HS-5 (cell line): ENCODE measurements around the gene SLC12A8.
A peak's percentile ranks its signal among the peaks of the same experiment; 100 is the strongest.

ENCODE experiments used
- DNase-seq: peaks from one replicate; pipeline ENCODE4 v3.0.0-alpha.2; 2012; ENCODE audit warnings: low read depth

Gene SLC12A8

DNA sequence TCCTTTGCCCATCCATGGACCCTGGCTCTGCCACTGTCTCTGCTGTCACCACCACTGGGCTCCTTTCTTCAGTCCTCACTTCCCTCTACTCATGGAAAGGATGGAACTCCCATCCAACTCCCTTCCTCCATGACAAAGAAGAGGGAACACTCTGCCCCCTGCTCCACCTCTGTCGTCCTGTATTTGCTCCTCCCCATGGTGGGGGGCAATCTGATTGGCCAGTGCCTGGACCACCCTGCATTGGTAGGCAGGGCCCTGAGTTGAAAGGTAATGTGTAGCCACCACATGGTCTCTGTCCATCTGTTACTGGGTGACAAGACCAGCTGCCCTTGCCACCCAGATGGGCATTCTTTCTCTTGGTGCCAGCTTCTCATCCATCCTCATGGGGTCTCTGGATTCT, 136.1 kb downstream of the SLC12A8 start:
- no peak for DNase-seq

DNA sequence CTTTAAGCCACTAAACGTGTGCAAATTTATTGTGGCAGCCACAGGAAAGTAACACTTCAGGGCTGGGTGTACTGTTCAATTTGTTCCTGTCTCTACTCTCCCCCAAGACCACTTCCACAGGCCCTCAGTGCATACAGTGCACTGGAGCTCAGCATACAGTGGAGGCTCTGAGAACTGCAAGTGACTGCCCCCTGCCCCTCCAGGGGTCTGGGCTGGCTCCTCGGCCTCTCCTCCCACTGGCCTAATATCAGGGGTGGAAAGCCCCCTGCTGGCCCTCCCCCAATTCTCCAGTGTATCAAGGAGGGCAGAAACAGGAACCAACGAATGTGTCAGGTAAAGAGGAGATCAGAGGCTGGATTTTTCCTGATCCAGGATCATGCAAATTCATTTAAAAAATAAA, 136.8 kb downstream of the SLC12A8 start:
- DNase-seq, result no peak

DNA sequence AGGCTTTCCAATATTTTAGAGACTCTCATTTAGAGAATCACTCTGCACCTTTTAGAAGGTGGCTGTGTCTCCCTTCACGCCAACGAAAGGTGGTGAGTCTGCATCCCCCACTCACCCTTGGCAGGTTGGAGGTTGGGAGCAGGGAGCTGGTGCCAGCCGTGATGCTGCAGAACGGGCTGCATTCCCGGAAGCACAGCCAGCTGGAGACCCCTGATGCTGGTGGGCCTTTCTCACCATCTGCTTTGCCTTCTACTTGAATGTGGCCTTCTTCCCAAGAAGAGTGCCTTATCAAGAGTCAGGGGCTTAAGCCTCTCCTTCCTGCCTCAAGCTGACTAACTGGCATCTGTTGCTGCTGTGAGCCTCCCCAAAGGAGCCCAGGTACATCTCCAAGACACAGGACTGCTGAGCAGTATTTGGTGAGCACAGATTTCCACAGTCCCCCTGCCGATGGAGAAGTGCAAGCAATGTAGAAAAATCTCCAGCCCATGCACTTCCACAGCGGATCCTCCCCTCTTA, 139.1 kb downstream of the SLC12A8 start:
- no peak for DNase-seq

DNA sequence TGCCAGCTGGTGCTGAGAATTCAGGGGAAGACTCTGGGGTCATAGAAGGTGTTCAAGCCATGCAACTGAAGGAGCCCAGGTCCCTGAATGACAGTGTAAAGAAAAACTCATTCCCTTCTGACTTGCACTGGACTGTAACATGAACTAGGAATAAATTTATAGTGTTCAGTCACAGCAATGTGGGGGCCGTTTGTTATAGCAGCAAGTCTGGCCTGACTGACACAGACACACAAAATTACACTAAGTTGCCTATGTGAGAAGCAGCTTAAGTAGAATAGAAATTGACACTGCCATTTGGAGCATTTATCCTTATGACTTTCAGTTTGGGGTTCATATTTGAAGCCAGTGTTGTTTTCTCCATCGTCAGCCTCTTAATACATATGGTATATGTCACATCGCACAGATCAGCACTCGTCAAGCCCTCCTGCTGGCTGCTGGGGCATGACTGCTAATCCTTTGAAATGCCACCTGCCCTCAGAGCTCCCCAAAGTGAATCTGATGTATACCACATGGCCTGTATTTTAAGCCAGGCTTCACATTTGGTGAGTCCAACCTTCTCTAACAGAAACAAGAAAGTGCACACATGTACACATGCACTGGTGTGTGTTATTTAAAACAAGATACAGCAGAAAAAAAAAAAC, 139.7 kb downstream of the SLC12A8 start:
- no peak for DNase-seq

DNA sequence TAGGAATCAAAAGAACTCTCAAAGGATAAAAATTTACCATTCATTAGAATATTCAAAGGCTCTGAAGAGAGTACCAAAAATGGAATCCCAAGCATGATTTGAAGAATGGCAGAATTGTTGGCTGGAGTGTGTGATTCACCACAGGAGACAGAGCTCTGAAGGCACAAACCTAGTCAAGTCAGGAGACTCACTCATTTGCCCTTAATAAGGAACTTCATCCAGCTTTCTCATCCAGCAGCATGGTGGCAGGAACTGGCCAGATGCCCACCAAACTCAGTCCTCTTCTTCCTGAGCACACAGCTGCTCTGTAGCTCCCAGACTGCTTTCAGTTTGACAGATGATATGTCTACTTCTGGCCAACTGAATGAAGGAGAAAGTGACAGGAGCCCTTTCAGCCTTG, 140.2 kb downstream of the SLC12A8 start:
- DNase-seq, result no peak

DNA sequence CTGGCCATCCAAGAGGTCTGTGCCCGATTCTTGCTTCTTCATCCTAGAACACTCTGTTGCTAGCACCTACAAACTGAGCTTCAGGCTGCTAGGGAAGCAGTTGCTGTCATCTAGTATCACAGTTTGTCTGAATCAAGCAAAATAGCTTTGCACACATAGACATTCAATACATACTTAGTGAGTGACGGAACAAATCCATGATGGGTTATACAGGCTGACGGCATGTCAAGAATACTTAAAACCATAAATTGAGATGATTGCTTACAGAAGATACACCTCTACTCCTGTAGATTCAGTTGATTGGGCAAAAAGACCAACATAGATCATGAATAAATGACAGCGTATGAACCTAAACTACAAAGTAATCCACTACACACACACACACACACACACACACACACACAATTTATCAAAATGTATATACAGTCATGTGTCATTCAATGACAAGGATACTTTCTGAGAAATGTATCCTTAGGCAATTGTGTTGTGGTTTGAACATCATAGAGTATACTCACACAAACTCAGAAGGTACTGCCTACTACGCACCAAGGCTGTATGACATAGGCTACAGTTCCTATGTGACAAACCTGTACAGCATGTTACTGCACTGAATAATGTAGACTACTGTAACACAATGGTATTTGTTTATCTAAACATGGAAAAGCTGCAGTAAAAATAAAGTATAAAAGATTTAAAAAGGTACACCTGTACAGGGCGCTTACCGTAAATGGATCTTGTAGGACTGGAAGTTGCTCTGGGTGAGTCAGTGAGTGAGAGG, 142.4 kb downstream of the SLC12A8 start:
- DNase-seq, result no peak

DNA sequence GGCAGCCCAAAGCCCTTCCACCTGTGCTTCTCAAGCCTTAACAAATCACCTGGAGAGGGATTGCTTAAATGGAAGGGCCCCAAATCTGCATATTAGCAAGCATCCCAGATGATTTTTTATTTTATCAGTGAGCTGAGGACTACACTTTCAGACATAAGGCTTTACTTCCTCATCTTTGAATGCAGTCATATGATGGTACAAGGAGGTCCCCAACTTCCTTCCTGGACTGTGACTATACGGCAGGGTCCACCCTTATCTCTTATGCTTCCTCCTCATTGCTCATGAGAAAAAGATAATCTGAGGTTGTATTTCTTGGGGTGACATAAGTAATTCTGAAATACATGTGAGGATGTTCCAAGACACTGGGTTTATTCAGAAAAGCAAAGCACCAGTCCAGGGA, 143.1 kb downstream of the SLC12A8 start:
- DNase-seq, result no peak

DNA sequence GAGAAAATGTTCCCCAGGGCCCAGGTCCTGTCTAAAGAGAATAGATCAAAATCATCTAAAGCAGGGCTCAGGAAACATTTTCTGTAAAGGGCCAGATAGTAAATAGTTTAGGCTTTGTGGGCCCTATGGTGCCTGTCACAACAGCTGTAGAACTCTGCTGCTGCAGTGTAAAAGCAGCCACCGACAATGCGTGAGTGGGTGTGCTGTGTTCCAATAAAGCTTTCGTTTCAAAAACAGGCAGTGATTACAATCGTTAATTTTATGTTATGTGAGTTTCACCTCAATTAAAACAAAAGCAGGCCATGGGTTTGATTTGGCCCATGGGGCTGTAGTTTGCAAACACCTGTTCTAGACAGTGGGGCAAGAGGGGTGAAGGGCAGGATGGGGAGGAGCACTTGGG, 144.3 kb downstream of the SLC12A8 start:
- no peak for DNase-seq

DNA sequence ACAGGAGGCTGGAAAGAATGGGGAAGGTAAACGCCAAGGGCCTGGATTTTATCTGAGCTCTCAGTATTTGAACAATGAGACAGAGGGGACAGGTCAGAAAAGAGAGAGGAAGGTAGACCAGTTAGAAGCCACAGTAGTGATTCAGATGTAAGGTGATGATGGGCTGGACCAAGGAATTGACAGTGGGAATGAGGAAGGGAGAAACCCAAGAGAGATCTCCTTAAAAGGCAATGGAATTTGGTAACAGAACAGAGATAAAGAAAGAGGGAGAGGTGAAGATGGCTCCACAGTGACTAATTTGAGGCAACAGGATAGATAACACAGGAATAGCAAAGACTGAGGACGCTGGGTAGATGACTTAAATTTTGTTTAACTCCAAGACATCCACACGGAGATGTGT, 145.3 kb downstream of the SLC12A8 start:
- no peak for DNase-seq

DNA sequence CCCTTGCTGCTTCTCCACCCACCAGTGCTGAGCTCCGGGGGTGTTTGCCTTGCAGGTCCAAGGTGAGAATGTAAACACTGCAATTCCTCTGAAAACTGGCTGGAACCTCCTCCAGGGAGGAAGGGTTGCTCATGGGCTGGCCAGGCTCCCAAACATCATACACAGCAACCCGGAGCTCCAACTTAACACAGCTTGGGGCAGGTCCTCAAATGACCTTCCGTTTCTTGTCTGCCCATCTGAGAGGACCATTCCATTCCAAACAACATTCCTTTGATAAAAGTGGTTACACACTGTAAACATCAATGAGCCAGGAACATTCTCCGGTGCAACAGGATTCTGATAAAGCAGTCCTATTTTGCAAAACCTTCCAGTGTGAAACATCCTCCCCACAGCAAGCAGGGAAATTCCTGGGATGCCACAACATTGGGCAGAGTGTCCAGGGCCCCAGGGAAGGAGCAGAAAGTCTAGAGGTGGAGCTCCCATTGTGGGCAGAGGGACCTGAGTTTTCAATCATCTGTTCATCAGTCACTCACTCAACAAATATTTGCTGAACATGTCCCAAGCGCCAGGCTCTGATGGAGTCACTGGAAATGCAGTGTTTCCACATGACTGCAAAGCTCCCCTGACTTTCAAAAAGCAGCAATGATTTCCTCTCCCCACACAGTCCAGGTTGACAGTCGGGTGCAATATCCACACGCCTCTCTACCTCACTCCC, 149.5 kb downstream of the SLC12A8 start:
- DNase-seq, result peak; percentile 98

DNA sequence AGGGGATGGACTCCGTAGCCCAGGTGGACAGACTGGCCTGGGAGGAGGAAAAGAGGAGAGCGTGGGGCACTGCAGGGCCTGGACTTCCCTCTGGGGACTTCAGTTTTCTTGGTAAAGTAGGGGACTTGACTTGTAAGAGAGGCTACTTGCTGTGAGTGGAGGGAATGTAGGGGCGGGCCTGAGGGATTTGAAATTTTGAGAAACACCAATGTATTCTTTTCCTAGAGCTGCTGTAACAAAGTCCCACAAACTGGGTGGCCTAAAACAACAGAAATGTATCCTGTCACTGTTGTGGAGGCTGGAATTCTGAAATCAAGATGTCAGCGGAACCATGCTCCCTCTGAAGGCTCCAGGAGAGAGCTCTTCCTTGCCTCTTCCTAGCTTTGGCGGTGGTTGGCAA, 150.9 kb downstream of the SLC12A8 start:
- no peak for DNase-seq

DNA sequence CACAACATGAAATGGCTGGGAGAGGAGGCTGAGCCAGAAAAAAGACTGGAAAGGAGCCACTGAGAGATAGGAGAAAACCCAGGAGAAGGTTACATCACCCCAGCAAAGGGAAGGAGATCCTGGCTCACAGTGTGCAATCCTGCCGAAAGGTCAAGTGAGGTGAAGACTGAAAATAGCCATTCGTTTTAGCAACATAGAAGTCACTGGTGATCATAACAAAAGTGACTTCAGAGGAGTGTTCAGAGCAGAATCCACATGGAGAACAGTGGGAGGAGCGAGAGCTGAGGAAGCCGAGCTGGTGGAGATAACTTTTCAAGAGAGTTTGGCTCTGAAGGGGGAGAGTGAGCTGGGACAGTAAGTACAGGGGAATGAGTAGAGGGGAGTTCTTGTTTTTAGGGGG, 151.4 kb downstream of the SLC12A8 start:
- no peak for DNase-seq

DNA sequence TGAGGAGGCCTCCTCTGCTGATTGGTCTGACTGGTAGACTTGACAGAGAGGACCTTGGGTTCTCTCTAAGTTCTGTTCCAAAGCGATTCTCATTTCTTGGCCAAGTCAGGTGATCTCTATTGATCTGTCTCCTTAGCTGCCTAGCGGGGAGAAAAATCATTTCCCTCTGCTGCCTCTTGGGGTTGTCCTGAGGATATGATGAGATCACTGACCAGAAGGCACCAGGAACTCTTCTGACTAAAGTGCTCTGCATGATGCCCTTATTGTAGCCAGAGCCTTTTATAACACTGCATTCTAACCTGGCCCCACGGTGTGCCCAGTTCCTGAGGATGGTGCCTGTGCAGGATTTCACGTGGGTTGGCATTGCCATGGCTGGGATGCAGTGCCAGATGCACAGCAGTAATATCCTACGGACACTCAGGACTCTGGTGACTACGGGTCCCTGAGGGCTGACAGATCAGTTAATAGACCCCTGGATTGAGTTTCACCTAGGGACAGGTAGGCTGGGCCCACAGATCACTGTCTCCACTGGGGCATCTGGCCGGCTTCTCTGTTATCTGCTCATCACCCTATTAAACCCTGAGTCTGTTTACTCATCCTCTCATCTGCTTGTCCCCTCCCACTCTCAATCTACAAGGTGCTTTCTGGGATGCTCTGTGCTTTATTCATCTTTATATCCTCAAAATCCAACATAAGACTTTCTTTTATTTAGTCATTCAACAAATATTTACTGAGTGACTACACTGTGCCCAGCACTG, 152.9 kb downstream of the SLC12A8 start:
- no peak for DNase-seq

DNA sequence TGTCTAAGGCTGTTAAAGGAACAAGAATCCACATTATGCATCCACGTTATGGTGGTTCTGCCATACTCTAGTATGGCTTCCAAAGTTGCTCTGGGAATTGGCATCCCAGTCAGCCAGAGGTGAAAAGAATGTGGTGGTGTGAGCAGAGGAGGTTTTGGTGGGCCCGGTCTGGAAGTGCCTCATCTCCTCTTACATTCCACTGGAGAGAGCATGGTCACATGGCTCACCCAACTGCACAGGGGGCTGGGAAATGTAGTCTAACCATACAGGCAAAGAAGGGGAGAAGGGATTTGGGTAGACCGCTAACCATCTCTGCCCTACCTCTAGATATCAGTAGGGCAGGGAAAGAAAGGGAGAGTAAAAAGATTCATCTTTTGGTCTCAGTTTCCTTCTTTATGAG, 153.6 kb downstream of the SLC12A8 start:
- DNase-seq, result no peak

DNA sequence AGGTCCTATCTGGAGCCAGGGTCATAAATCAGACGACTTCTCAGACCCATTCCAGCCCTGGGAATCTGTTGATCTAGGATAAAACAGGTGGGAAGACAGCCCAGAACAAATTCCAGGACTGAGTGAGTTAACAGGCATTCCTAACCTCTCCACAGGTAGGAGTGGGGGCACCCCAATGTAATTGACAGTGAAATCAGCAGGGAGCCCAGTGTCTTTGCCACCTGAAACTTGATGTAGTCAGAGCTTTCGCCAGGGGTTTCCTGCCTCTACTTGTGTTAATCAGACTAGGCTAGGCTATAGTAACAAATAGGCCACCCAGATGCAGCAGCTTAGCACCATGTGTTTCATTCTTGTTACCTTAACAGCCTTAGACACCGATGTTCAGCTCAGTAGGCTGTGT, 154.0 kb downstream of the SLC12A8 start:
- no peak for DNase-seq

DNA sequence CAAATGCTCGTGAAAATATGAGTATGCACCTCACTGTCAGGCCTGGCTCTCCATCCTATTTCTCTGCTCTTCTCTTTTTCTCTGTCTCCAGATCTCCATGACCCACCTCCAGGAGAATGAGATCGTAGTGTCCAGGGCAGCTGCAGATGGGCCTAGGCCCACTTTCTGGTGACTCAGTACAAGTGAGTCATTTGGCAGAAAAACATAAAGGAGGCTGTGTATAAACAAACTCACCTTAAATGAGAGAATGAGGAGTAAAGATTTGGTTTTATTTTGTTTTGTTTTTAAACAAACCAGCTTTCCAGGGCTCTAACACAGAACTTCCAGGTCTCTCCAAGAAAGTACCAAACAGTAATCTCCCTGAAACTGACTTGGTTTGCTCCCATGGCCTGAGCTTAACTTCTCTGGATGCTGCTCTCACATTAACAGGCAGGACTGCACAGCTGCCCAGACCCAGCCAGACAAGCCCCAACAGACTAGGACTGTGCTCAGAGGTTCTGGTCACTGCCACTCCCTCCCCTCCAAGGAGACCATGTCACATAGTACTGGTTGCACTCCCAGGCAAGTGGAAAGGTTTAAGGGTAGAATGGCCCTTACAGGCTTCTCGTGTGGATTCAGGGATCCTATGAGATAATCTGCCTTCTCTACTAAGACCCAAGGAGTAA, 155.2 kb downstream of the SLC12A8 start:
- no peak for DNase-seq

DNA sequence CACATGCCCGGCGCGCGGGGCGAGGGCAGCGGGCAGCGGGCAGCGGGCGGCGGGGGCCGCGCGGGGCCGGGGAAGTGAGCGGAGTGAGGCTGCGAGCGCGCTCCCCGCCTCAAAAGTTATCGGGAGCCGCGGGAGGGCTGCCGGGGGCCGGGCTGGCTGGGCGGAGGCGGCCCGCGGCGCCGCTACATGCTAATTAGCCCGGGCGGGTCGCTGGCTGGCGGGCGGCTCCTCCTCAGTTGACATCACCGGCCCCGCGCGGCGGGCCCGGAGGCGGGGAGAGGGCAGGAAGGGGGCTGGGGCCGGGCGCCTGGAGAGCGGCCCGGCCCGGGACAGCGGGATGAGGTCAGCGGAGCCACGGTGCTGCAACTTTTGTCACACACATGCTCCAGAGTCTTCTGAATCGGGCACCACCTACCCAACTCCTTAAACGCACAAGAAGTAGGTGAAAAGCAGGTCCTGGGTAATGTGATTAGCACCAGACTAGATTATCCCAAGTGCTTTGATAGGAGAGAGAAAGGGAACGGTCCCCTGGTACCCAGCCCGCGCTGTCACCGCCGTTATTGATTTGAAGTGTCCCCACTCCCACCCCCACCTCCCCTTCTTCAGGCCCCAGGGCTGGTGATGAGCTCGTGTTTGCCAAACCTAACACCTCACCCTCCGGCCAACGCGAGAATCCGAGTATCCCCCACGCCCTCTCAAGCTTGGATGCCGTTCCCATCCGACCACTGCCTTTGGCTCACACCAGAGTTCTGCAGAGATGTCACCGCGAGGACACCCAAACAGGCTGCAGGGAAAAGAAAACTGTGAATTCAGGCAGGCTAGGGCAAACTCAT, 156.4 kb downstream of the SLC12A8 start, which contains the start of gene HEG1:
TSS of gene HEG1 (minus strand) at position 85 of the 833 bp plus-strand sequence. CDS start 107 bp downstream, outside the sequence.
- no peak for DNase-seq

DNA sequence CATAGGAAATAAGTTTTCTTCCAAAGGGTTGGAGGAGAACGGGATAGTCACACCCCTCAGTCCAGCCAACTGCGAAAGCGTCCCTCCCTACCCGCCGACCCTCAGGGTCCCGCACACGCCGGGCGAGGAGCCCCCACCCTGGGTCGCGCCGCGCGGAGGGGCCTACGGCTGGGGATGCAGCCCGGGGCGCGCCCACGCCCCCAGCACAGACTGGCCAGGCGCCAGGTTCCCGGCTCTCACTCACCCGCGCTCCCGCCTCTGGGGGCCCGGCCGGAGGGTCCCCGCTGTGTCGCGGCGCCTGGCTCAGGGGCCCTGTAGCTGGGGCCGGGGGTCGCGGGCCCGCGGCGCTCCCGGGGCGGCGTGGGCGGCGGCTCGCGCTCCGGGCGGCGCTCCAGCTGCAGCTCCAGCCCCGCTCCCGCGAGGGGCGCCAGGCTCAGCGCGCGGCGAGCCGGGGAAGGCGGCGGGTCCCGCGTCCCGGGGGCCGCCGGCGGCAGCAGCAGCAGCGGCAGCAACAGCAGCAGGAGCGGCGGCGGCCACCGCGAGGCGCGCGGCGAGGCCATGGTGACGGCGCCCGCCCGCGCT, 157.1 kb downstream of the SLC12A8 start:
- no peak for DNase-seq

DNA sequence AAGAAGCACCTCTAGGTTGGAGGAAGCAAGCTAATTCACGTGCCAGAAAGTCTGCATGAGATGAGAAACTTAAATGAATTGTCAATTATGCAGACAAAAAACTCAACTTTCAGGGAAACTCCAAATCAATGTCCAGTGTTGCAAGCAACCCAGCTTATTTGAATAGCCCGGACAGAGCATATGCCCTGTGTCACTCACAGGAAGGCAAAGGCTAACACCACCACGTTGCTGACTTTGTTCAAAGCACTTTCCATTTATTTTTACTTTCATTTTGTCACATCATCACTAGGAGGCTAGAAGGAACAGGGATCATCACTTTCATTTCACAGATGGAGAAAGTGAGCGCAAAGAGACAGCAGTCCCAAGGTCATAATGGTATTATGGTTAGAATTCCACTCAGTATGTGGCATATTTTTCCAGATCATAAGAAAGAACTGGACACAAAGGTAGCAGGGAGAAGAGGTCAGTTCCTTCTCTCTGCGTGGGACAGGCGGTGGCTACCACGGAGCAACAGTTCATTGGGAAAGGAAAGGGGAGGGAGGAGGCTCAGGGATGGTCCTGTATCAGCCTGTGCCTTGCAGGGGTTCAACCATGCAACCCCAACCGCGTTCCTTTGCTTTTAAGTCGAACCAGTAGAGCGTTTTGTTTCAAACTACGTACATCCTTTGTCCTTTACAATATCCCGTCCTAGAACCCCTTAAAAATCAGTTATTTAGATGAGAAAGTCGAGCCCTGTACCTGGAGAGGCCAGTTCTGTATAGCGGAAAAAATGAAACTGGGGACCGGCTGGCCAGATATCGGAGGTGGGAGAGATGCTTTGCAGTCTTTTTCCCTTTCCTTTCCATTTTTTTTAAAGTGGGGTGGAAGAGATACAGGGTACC, 157.9 kb downstream of the SLC12A8 start:
- peak; percentile 61 for DNase-seq
